Fibroblast of pulmonary artery (primary cell): ENCODE data around the gene ADAM19.

ENCODE experiments used
- DNase-seq: peaks from one replicate; pipeline ENCODE4 v3.0.0-alpha.2; 2010; ENCODE audit warnings: low read depth
- H3K4me3 ChIP-seq: replicated peaks from 2 replicates; pipeline ENCODE4 v1.5.1; 2011; ENCODE audit warnings: low read depth, mild to moderate bottlenecking, control low read depth, low read length, moderate library complexity
- CTCF ChIP-seq: IDR thresholded peaks from 2 replicates; pipeline ENCODE4 v1.5.1; 2011; ENCODE audit warnings: mild to moderate bottlenecking, control low read depth, low read length, inconsistent platforms; ENCODE audit errors: missing control alignments

The ADAM19 gene

DNA sequence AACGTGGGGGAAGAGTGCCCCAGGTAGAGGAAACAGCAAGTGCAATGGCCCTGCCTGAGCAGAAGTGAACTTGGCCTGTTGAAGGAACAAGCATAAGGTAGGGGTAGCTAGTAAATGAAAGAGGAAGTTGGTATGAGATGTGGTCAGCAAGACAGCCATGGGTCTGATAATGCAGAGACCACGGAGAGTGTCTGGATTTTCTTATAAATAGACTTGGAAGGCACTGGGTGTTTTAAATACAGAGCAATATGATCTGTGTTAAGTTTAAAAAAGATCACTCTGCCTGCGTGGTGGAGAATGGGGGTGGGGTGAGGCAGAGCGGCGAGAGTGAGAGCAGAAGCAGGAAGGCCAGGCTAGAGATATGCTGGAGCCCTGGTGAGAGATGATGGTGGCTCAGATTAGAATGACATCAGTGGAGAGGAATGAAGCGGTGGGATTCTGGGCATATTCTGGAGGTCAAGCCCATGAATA is 4.2 kb downstream of the ADAM19 start:
- no peak for TF ChIP-seq CTCF
- H3K4me3 ChIP-seq = no peak overlapping the region
- peak; percentile 46 for DNase-seq

- H3K4me3 ChIP-seq = no peak overlapping the region
- no peak for TF ChIP-seq CTCF
- DNase-seq = no peak
These were observed 4.9 kb downstream of the ADAM19 start for GRCh38 chr5:157570531-157571200.

GRCh38 chr5:157568720-157569119 is 6.9 kb downstream of the ADAM19 start:
- no peak for DNase-seq
- TF ChIP-seq CTCF = no peak
- no peak overlapping the region for H3K4me3 ChIP-seq

DNA sequence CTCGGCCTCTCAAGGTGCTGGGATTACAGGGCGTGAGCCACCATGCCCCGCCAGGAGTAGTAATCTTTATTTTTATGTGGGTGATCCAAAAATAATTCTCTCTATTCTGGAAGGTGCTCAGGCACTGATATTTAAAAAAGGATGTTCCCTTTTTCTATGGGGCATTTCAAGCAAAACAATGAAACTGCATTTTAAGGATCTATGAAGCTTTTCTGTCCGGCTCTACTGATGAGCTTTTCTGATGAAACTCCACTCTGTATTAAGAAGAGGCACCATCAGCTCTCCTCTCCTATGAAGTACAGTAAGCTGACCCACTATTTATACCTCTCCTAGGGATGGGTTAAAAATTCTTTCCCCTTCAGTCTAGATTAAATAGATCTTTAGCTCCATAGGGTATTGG is 7.4 kb downstream of the ADAM19 start:
- no peak for DNase-seq
- H3K4me3 ChIP-seq = no peak overlapping the region
- no peak for TF ChIP-seq CTCF

DNA sequence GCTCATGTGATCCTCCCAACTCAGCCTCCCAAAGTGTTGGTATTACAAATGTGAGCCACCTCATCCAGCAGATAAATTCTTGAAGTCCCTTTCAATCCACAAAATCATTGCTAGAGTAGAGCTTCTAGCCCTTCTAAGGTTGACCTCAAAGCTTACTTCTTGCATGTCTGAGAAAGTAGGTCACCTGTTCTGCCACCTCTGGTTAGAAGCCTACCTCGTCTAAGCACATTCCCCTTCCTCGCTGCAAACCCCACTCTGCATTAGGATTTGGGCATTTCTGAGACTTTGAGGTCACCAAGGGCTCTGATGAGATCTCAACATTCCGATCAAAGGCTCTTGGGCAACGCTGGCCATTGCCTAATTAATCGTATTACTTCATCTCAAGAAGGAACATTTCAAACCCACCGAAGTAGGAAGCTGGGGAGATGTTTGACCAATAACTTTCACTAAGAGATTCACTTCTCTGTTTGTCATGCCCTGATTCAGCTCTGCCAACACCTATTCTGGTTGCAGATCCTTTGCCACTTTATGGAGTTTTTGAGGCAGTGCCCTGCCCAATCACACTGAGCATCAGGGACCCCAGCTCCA is 8.6 kb downstream of the ADAM19 start:
- no peak for DNase-seq
- TF ChIP-seq CTCF = no peak
- no peak overlapping the region for H3K4me3 ChIP-seq

DNA sequence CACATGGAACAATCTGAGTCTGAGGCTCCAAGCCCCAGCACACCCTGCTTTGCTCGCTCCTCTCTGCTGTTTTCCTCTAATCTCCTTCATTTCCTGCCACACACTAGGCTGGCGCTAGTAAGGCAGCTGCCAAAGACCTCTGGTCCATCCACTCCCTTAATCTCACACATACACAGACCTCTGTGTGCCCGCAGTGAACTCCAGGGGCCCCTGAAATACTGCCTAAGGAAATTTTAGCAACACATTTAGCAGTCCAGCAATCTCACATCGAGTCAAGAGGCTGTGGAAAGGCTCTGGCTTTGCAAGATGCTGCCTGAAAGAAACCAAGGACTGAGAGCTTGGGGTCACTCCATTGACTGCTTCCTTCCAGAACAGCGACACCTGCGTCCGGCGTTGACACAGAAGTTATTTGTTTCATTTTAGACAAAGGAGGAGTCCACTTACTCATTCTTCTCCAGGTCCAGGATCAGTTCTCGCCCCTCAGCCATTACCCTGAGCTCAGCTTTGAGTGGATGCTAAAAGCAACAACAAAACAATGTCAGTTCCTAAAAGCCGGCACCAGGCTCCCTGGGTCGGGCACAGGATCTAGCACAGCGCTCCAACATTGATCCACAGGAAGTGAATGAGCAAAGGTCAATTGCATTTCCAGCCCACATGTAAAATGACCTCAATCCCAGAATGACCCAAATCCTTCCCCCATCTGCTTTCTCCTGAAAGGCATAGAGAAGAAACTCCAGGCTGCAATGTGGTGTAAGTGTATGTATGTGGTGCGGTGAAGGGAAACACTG is 11.5 kb downstream of the ADAM19 start:
- DNase-seq = peak; percentile 32
- no peak overlapping the region for H3K4me3 ChIP-seq
- peak; percentile 2 for TF ChIP-seq CTCF
